Measurements from ENCODE around the gene KLF15. TPM values are rescaled to one million over a fixed set of nuclear protein-coding genes. Genes with fewer than 3 reads are reported as not detected.

KLF15 gene
- total RNA-seq: 1.5 and 8.1 TPM in 2 replicates

GRCh38 chr3:126357295-126358037 lies at the start of gene KLF15:
Gene KLF15, minus strand, starts transcription at chr3:126357408. Its CDS starts 4,486 bp downstream, at chr3:126352922.
- DNase-seq (ENCODE audit: low read depth in 2 of 2): peak; percentile 85 to 94

- no peak for DNase-seq (ENCODE audit: low read depth in 2 of 2)
Measured at GRCh38 chr3:126406389-126407296, 49.4 kb upstream of the KLF15 start.

- no peak for DNase-seq (ENCODE audit: low read depth in 2 of 2)
Measured at GRCh38 chr3:126402666-126403302, 45.6 kb upstream of the KLF15 start.

GRCh38 chr3:126402178-126402577 lies 45.0 kb upstream of the KLF15 start:
- DNase-seq (ENCODE audit: low read depth in 2 of 2): no peak

GRCh38 chr3:126401611-126402160 lies 44.5 kb upstream of the KLF15 start:
- no peak for DNase-seq (ENCODE audit: low read depth in 2 of 2)

GRCh38 chr3:126399756-126400155 lies 42.5 kb upstream of the KLF15 start:
- DNase-seq (ENCODE audit: low read depth in 2 of 2): no peak

- peak in 1 of 2 donors; percentile 14 for DNase-seq (ENCODE audit: low read depth in 2 of 2)
Measured at GRCh38 chr3:126399351-126399735, 42.1 kb upstream of the KLF15 start.

GRCh38 chr3:126398423-126399350 lies 41.5 kb upstream of the KLF15 start:
- DNase-seq (ENCODE audit: low read depth in 2 of 2): no peak

GRCh38 chr3:126397610-126398422 lies 40.6 kb upstream of the KLF15 start:
- no peak for DNase-seq (ENCODE audit: low read depth in 2 of 2)

- no peak for DNase-seq (ENCODE audit: low read depth in 2 of 2)
Measured at GRCh38 chr3:126396536-126396935, 39.3 kb upstream of the KLF15 start.

- DNase-seq (ENCODE audit: low read depth in 2 of 2): no peak
Measured at GRCh38 chr3:126395846-126396513, 38.8 kb upstream of the KLF15 start.

- no peak for DNase-seq (ENCODE audit: low read depth in 2 of 2)
Measured at GRCh38 chr3:126394977-126395321, 37.7 kb upstream of the KLF15 start.

GRCh38 chr3:126394179-126394976 lies 37.2 kb upstream of the KLF15 start, which contains the start of gene CFAP100:
Gene CFAP100, plus strand, starts transcription at chr3:126394909. Its CDS starts 1,092 bp downstream, at chr3:126396001.
- DNase-seq (ENCODE audit: low read depth in 2 of 2): no peak

GRCh38 chr3:126393563-126393962 lies 36.4 kb upstream of the KLF15 start:
- no peak for DNase-seq (ENCODE audit: low read depth in 2 of 2)

- DNase-seq (ENCODE audit: low read depth in 2 of 2): no peak
Measured at GRCh38 chr3:126392246-126392645, 35.0 kb upstream of the KLF15 start.

GRCh38 chr3:126391631-126392030 lies 34.4 kb upstream of the KLF15 start:
- no peak for DNase-seq (ENCODE audit: low read depth in 2 of 2)

GRCh38 chr3:126390751-126391150 lies 33.5 kb upstream of the KLF15 start:
- no peak for DNase-seq (ENCODE audit: low read depth in 2 of 2)

GRCh38 chr3:126390201-126390600 lies 33.0 kb upstream of the KLF15 start:
- DNase-seq (ENCODE audit: low read depth in 2 of 2): no peak

Measured in lung microvascular endothelial cell (primary cell).